Liver (tissue), 9 donors: Measurements from ENCODE around the gene CEP95. TPM values are rescaled to one million over a fixed set of nuclear protein-coding genes. Genes with fewer than 3 reads are reported as not detected.

Source experiments
- DNase-seq: peaks from one replicate; pipeline ENCODE4 v3.0.0-alpha.2; 2017; ENCODE audit warnings: low spot score
- H3K27ac ChIP-seq, 2 donors: one replicate each; pipeline ENCODE4 v1.7.0; 2013; ENCODE audit warnings: inconsistent platforms in 2 of 2, low read length in 2 of 2, control low read depth in 1 of 2, low read depth in 1 of 2, mild to moderate bottlenecking in 1 of 2
- H3K27me3 ChIP-seq, 4 donors: one replicate each; pipeline versions ENCODE4 v1.6.1 to v1.7.0; 2013; ENCODE audit warnings: low read length in 3 of 4, inconsistent platforms in 1 of 4, mild to moderate bottlenecking in 1 of 4, moderate library complexity in 1 of 4; ENCODE audit not compliant: control insufficient read depth in 4 of 4, insufficient read depth in 4 of 4
- H3K36me3 ChIP-seq, 4 donors: one replicate each; pipeline versions ENCODE4 v1.6.1 to v1.7.0; 2013; ENCODE audit warnings: low read length in 3 of 4, mild to moderate bottlenecking in 3 of 4, low read depth in 1 of 4, moderate library complexity in 1 of 4; ENCODE audit not compliant: control insufficient read depth in 4 of 4, insufficient read depth in 3 of 4
- H3K4me1 ChIP-seq, 4 donors: one replicate each; pipeline versions ENCODE4 v1.6.1 to v1.7.0; 2013; ENCODE audit warnings: low read length in 3 of 4, mild to moderate bottlenecking in 3 of 4, moderate library complexity in 1 of 4; ENCODE audit not compliant: control insufficient read depth in 4 of 4, insufficient read depth in 4 of 4
- H3K4me3 ChIP-seq, 3 donors: one replicate each; pipeline versions ENCODE4 v1.6.1 to v1.7.0; 2013; ENCODE audit warnings: low read length in 3 of 3, control low read depth in 1 of 3, low read depth in 1 of 3, mild to moderate bottlenecking in 1 of 3
- H3K9ac ChIP-seq, 2 donors: one replicate each; pipeline ENCODE4 v1.7.0; 2013; ENCODE audit warnings: low read length in 2 of 2, mild to moderate bottlenecking in 2 of 2, moderate library complexity in 2 of 2, control low read depth in 1 of 2, low read depth in 1 of 2
- H3K9me3 ChIP-seq, 4 donors: one replicate each; pipeline versions ENCODE4 v1.6.1 to v1.7.0; 2013; ENCODE audit warnings: low read length in 3 of 4; ENCODE audit not compliant: control insufficient read depth in 4 of 4
- ATF3 ChIP-seq: IDR thresholded peaks from 2 replicates; pipeline ENCODE4 v1.6.1; 2016; ENCODE audit warnings: antibody characterized with exemption
- EGR1 ChIP-seq, 2 donors: IDR thresholded peaks; 2 replicates each; pipeline ENCODE4 v1.6.1; 2016 to 2018; ENCODE audit warnings: antibody characterized with exemption in 2 of 2, low read depth in 2 of 2
- FOXA1 ChIP-seq: IDR thresholded peaks from 2 replicates; pipeline ENCODE4 v1.6.1; 2016; ENCODE audit warnings: antibody characterized with exemption
- FOXA2 ChIP-seq: IDR thresholded peaks from 2 replicates; pipeline ENCODE4 v1.6.1; 2016; ENCODE audit warnings: antibody characterized with exemption
- GABPA ChIP-seq, 2 donors: IDR thresholded peaks in 1 of 2; conservative IDR thresholded peaks in 1 of 2; 2 replicates each; pipeline ENCODE4 v1.6.1; 2016; ENCODE audit warnings: antibody characterized with exemption in 2 of 2, mild to moderate bottlenecking in 1 of 2, moderate library complexity in 1 of 2
- HNF4A ChIP-seq, 2 donors: conservative IDR thresholded peaks; 2 replicates each; pipeline ENCODE4 v1.6.1; 2016; ENCODE audit warnings: antibody characterized with exemption in 2 of 2, mild to moderate bottlenecking in 2 of 2
- HNF4G ChIP-seq: IDR thresholded peaks from 2 replicates; pipeline ENCODE4 v1.6.1; 2016; ENCODE audit warnings: antibody characterized with exemption
- MAX ChIP-seq: IDR thresholded peaks from 2 replicates; pipeline ENCODE4 v1.6.1; 2016; ENCODE audit warnings: antibody characterized with exemption
- NR2F2 ChIP-seq: IDR thresholded peaks from 2 replicates; pipeline ENCODE4 v1.6.1; 2016; ENCODE audit warnings: antibody characterized with exemption
- RAD21 ChIP-seq, 2 donors: IDR thresholded peaks; 2 replicates each; pipeline ENCODE4 v1.6.1; 2016; ENCODE audit warnings: antibody characterized with exemption in 2 of 2, mild to moderate bottlenecking in 2 of 2
- REST ChIP-seq: IDR thresholded peaks from 2 replicates; pipeline ENCODE4 v1.6.1; 2016; ENCODE audit warnings: antibody characterized with exemption, mild to moderate bottlenecking
- RXRA ChIP-seq, 2 donors: IDR thresholded peaks; 2 replicates each; pipeline ENCODE4 v1.6.1; 2017 to 2018; ENCODE audit warnings: antibody characterized with exemption in 2 of 2, mild to moderate bottlenecking in 1 of 2
- SP1 ChIP-seq: IDR thresholded peaks from 2 replicates; pipeline ENCODE4 v1.6.1; 2018; ENCODE audit warnings: antibody characterized with exemption, mild to moderate bottlenecking
- TAF1 ChIP-seq: conservative IDR thresholded peaks from 2 replicates; pipeline ENCODE4 v1.6.1; 2016; ENCODE audit warnings: antibody characterized with exemption, mild to moderate bottlenecking
- YY1 ChIP-seq: IDR thresholded peaks from 2 replicates; pipeline ENCODE4 v1.6.1; 2016; ENCODE audit warnings: antibody characterized with exemption, mild to moderate bottlenecking
- ZBTB33 ChIP-seq: IDR thresholded peaks from 2 replicates; pipeline ENCODE4 v1.6.1; 2016; ENCODE audit warnings: antibody characterized with exemption
- WGBS: extraction: QIAGEN DNeasy Blood & Tissue Kit; methylation state at CpG from one replicate; pipeline ENCODE4 v1.1.7; 2013; 5-methylcytosine and 5-hydroxymethylcytosine counted together
- polyA plus RNA-seq, 2 donors: library from polyadenylated mRNA; stranded (reverse) in 1 of 2; unstranded in 1 of 2; fragments of 200-250 nt in 1 of 2; fragments of >200 nt in 1 of 2; fragmentation: Nextera tagmentation in 1 of 2; extraction: Ambion mirVana in 1 of 2; gene quantifications; one replicate each; pipeline versions ENCODE4 v1.2.1 to v1.2.3, GENCODE V29; 2013 to 2015
- total RNA-seq, 2 donors: library from RNA; depleted of rRNA; stranded (reverse); fragments of >200 nt; gene quantifications; one replicate each; pipeline ENCODE4 v1.2.3, GENCODE V29; 2014
- donor health status: healthy.
- donor health status: healthy.
- donor health status: healthy.
- donor health status: healthy.
- donor health status: healthy.

Gene CEP95
- total and polyA plus RNA-seq, 4 donors = 5.3 to 23.3 (median 11.0) TPM

- H3K4me1 ChIP-seq = peaks cover 0 to 2% (median 0%) of the 10 kb centered on the region in 4 donors
- WGBS = 80% methylated on average over 7 of the region's 7 CpGs
Observed at GRCh38 chr17:64457156-64457555, 49.6 kb upstream of the CEP95 start.

GRCh38 chr17:64458756-64459155, 48.0 kb upstream of the CEP95 start:
- Histone ChIP-seq H3K9me3 (no peaks in the 10 kb centered on the region), H3K27me3 (no peaks in the 10 kb centered on the region), H3K9ac (no peak overlapping the region), H3K27ac (no peak overlapping the region), H3K4me3 (no peak overlapping the region), H3K4me1 (peaks cover 0 to 2% (median 0%) of the 10 kb centered on the region in 4 donors), H3K36me3 (no peaks in the 10 kb centered on the region)
- 87% methylated on average over 8 of the region's 8 CpGs for WGBS
- DNase-seq = no peak
- no peak for TF ChIP-seq FOXA1
- TF ChIP-seq ATF3 = no peak
- TF ChIP-seq RXRA (IDR thresholded peaks at IDR 0.05) = no peak
- TF ChIP-seq HNF4G = no peak
- TF ChIP-seq YY1 = no peak
- no peak for TF ChIP-seq RAD21 (IDR thresholded peaks at IDR 0.05)
- no peak for TF ChIP-seq ZBTB33
- no peak for TF ChIP-seq EGR1 (IDR thresholded peaks at IDR 0.05; ENCODE audit: low read depth in 2 of 2)
- no peak for TF ChIP-seq SP1
- TF ChIP-seq HNF4A (conservative IDR thresholded peaks at IDR 0.05) = no peak
- TF ChIP-seq FOXA2 = no peak
- TF ChIP-seq MAX = no peak
- no peak for TF ChIP-seq NR2F2
- no peak for TF ChIP-seq TAF1
- TF ChIP-seq GABPA (IDR thresholded peaks at IDR 0.05 in 1 of 2, conservative IDR thresholded peaks at IDR 0.05 in 1 of 2) = no peak
- TF ChIP-seq REST = no peak

More at GRCh38 chr17:64457156-64457555, 49.6 kb upstream of the CEP95 start:
- no peak for DNase-seq
- Histone ChIP-seq H3K27ac (no peak overlapping the region), H3K36me3 (no peaks in the 10 kb centered on the region), H3K9ac (no peak overlapping the region), H3K4me3 (no peak overlapping the region), H3K27me3 (no peaks in the 10 kb centered on the region), H3K9me3 (no peaks in the 10 kb centered on the region)
- no peak for TF ChIP-seq TAF1
- TF ChIP-seq HNF4G = no peak
- TF ChIP-seq ATF3 = no peak
- no peak for TF ChIP-seq FOXA1
- TF ChIP-seq RAD21 (IDR thresholded peaks at IDR 0.05) = no peak
- TF ChIP-seq EGR1 (IDR thresholded peaks at IDR 0.05; ENCODE audit: low read depth in 2 of 2) = no peak
- TF ChIP-seq SP1 = no peak
- TF ChIP-seq FOXA2 = no peak
- TF ChIP-seq ZBTB33 = no peak
